ENCODE measurements around the gene DPF1. TPM values are rescaled to one million over a fixed set of nuclear protein-coding genes. Genes with fewer than 3 reads are reported as not detected.
A peak's percentile ranks its signal among the peaks of the same experiment; 100 is the strongest.

Gene DPF1
- total and polyA plus RNA-seq, 2 donors from 2014 or later = not detected

GRCh38 chr19:38209671-38210457 lies 14.2 kb downstream of the DPF1 start:
- no peaks in the 10 kb centered on the region for H3K27me3 ChIP-seq (ENCODE audit: control insufficient read depth, insufficient read depth, low read length)
- no peak overlapping the region for H3K27ac ChIP-seq (ENCODE audit: low read depth in 2 of 2, low read length in 2 of 2)
- DNase-seq (peak; percentile 60 to 92 (median 77)), FAIRE-seq (no peak)
- peaks cover 0 to 11% (median 0%) of the 10 kb centered on the region in 3 donors for H3K4me1 ChIP-seq (ENCODE audit: control insufficient read depth in 2 of 3, insufficient read depth in 2 of 3, low read depth in 1 of 3, low read length in 3 of 3)
- H3K4me3 ChIP-seq (ENCODE audit: low read length in 3 of 3) = peak overlapping the region in 1 of 3 donors; percentile 34
- peaks cover 0 to under 1% (median 0%) of the 10 kb centered on the region in 3 donors for H3K36me3 ChIP-seq (ENCODE audit: control insufficient read depth in 2 of 3, insufficient read depth in 3 of 3, low read length in 3 of 3)
- H3K9me3 ChIP-seq (ENCODE audit: control insufficient read depth in 2 of 3, insufficient read depth in 1 of 3, low read length in 3 of 3) = no peaks in the 10 kb centered on the region
- TF ChIP-seq CTCF (IDR thresholded peaks at IDR 0.05; ENCODE audit: borderline replicate concordance, extremely low read depth, insufficient read depth) = no peak
- peak overlapping the region in 1 of 3 donors; percentile 1 for H3K9ac ChIP-seq (ENCODE audit: low read length in 3 of 3)
- intact Hi-C loops (cut with DNase I) = no loop called here

GRCh38 chr19:38209152-38209551 lies 14.9 kb downstream of the DPF1 start:
- no peaks in the 10 kb centered on the region for H3K9me3 ChIP-seq (ENCODE audit: control insufficient read depth in 2 of 3, insufficient read depth in 1 of 3, low read length in 3 of 3)
- no peak overlapping the region for H3K9ac ChIP-seq (ENCODE audit: low read length in 3 of 3)
- peak in 1 of 5 donors; percentile 65 for DNase-seq
- no peak overlapping the region for H3K4me3 ChIP-seq (ENCODE audit: low read length in 3 of 3)
- no peaks in the 10 kb centered on the region for H3K27me3 ChIP-seq (ENCODE audit: control insufficient read depth, insufficient read depth, low read length)
- no peak for FAIRE-seq
- TF ChIP-seq CTCF (IDR thresholded peaks at IDR 0.05; ENCODE audit: borderline replicate concordance, extremely low read depth, insufficient read depth) = no peak
- intact Hi-C loops (cut with DNase I) = no loop called here
- peaks cover 0 to 3% (median 0%) of the 10 kb centered on the region in 3 donors for H3K36me3 ChIP-seq (ENCODE audit: control insufficient read depth in 2 of 3, insufficient read depth in 3 of 3, low read length in 3 of 3)
- H3K27ac ChIP-seq (ENCODE audit: low read depth in 2 of 2, low read length in 2 of 2) = no peak overlapping the region
- H3K4me1 ChIP-seq (ENCODE audit: control insufficient read depth in 2 of 3, insufficient read depth in 2 of 3, low read depth in 1 of 3, low read length in 3 of 3) = peaks cover 0 to 11% (median 0%) of the 10 kb centered on the region in 3 donors

GRCh38 chr19:38208571-38208970 lies 15.5 kb downstream of the DPF1 start:
- H3K27me3 ChIP-seq (ENCODE audit: control insufficient read depth, insufficient read depth, low read length) = no peaks in the 10 kb centered on the region

More at GRCh38 chr19:38208571-38208970, 15.5 kb downstream of the DPF1 start:
- Histone ChIP-seq H3K9ac (ENCODE audit: low read length in 3 of 3) (no peak overlapping the region), H3K4me1 (ENCODE audit: control insufficient read depth in 2 of 3, insufficient read depth in 2 of 3, low read depth in 1 of 3, low read length in 3 of 3) (peaks cover 0 to 11% (median 0%) of the 10 kb centered on the region in 3 donors), H3K4me3 (ENCODE audit: low read length in 3 of 3) (no peak overlapping the region), H3K9me3 (ENCODE audit: control insufficient read depth in 2 of 3, insufficient read depth in 1 of 3, low read length in 3 of 3) (no peaks in the 10 kb centered on the region), H3K36me3 (ENCODE audit: control insufficient read depth in 2 of 3, insufficient read depth in 3 of 3, low read length in 3 of 3) (peaks cover 0 to 3% (median 0%) of the 10 kb centered on the region in 3 donors), H3K27ac (ENCODE audit: low read depth in 2 of 2, low read length in 2 of 2) (no peak overlapping the region)
- DNase-seq (no peak), FAIRE-seq (no peak)
- intact Hi-C loops (cut with DNase I) = no loop called here
- no peak for TF ChIP-seq CTCF (IDR thresholded peaks at IDR 0.05; ENCODE audit: borderline replicate concordance, extremely low read depth, insufficient read depth)
